Esophagus muscularis mucosa (tissue), 4 donors: Measurements from ENCODE around the gene SERF2. TPM values are rescaled to one million over a fixed set of nuclear protein-coding genes. Genes with fewer than 3 reads are reported as not detected.
"Not testable (repeated sequence)": the region's sequence is repeated elsewhere in the genome, so short reads cannot be mapped to it uniquely, and the experiment has no call there.

Experiments used
- DNase-seq: peaks from one replicate; pipeline ENCODE4 v3.0.0-alpha.2; 2017; ENCODE audit errors: extremely low spot score
- H3K27ac ChIP-seq, 4 donors: fragments of 200-600 bp; sonication (generic); replicated peaks in 1 of 4; 1 replicate in 3 of 4; 2 replicates in 1 of 4; pipeline ENCODE4 v1.5.1; 2016 to 2019; ENCODE audit warnings: mild to moderate bottlenecking in 1 of 4
- H3K27me3 ChIP-seq, 4 donors: fragments of 200-600 bp; sonication (generic); one replicate each; pipeline versions ENCODE4 v1.5.1 to v1.6.0; 2016 to 2019
- H3K36me3 ChIP-seq, 4 donors: fragments of 200-600 bp; sonication (generic); one replicate each; pipeline ENCODE4 v1.5.1; 2016 to 2019
- H3K4me1 ChIP-seq, 4 donors: fragments of 200-600 bp; sonication (generic); one replicate each; pipeline ENCODE4 v1.5.1; 2016 to 2019
- H3K4me3 ChIP-seq, 4 donors: fragments of 200-600 bp; sonication (generic); 1 replicate in 2 of 4; 2 replicates in 2 of 4; pipeline ENCODE4 v1.5.1; 2016 to 2019; ENCODE audit warnings: mild to moderate bottlenecking in 4 of 4, moderate library complexity in 1 of 4
- H3K9me3 ChIP-seq, 4 donors: fragments of 200-600 bp; sonication (generic); 1 replicate in 3 of 4; 2 replicates in 1 of 4; pipeline ENCODE4 v1.5.1; 2016 to 2019
- EP300 ChIP-seq: sonication (generic); formaldehyde crosslinking; IDR thresholded peaks from one replicate; pipeline ENCODE4 v1.6.1; 2017; ENCODE audit warnings: antibody characterized with exemption
- POLR2A ChIP-seq: fragments of 450-650 bp; IDR thresholded peaks from one replicate; pipeline ENCODE4 v1.6.1; 2017; ENCODE audit warnings: antibody characterized with exemption, moderate library complexity, mild to moderate bottlenecking, low read depth
- POLR2AphosphoS5 ChIP-seq, 2 donors: sonication (generic); formaldehyde crosslinking; IDR thresholded peaks; one replicate each; pipeline ENCODE4 v1.6.1; 2017; ENCODE audit warnings: antibody characterized with exemption in 2 of 2
- WGBS: methylation state at CpG from one replicate; pipeline ENCODE4 v1.1.5; 2018; 5-methylcytosine and 5-hydroxymethylcytosine counted together
- intact Hi-C: fragments of 100-400 bp; cut with DNase I; formaldehyde crosslinking; loops from one replicate; pipeline ENCODE4 v1.15.1; 2023
- total RNA-seq, 4 donors: library from RNA; depleted of rRNA; stranded (reverse); fragments of >200 nt; gene quantifications; one replicate each; pipeline versions ENCODE4 v1.1.0 to v1.2.1, GENCODE V29; 2016
- TF ChIP-seq, protein P1 (sequence below), 3 experiments: fragments of 200-600 bp in 2 of 3; fragments of 450-650 bp in 1 of 3; sonication (generic) in 2 of 3; IDR thresholded peaks; one replicate each; pipeline ENCODE4 v1.5.1; 2017 to 2019; ENCODE audit warnings: antibody characterized with exemption in 3 of 3, mild to moderate bottlenecking in 2 of 3, moderate library complexity in 1 of 3

SERF2 gene
- total RNA-seq, 4 donors from 2014 or later = 625 to 874 (median 721) TPM

DNA sequence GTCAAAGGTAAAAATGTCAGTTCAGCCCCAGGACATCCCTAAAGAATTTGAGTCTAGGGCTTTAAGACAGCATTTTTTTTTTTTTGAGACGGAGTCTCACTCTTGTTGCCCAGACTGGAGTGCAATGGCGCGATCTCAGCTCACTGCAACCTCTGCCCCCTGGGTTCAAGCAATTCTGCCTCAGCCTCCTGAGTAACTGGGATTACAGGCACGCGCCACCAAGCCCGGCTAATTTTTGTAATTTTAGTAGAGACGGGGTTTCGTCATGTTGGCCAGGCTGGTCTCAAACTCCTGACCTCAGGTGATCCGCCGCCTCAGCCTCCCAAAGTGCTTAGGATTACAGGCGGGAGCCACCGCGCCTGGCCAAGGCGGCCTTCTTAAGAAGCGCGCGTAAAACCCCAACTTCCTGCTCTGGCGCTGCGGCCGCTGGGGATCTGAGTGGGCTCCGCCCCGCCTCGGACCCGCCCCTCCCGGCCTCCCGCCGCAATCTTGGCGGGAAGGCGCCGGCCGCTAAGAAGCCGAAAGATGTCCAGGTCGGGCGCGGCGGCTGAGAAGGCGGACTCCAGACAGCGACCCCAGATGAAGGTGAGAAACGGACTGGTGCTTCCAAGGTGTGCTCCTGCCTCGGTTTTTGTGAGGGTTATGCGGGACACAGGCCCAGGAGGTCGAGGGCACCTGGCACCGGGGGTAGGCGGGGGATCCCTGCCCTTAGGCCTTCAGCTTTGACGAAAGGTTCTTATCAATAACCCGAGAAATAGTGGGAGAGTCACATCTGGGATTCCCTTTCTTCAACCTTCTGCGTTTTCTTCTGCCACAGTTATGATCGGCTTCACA, 34.6 kb downstream of the SERF2 start, which contains the start of gene WDR76:
Gene WDR76, plus strand, starts transcription at position 495 of the 834 bp plus-strand sequence. Its CDS starts 31 bp downstream, at position 526.
- TF ChIP-seq POLR2AphosphoS5 (IDR thresholded peaks at IDR 0.05) (peak; percentile 54 to 74), POLR2A (no peak)
- no peak for DNase-seq
- Histone ChIP-seq H3K27ac (peak within 1 kb of the TSS; percentile 82 to 84 (median 83)), H3K27me3 (no peaks in the 10 kb centered on the region), H3K4me3 (peak within 1 kb of the TSS; percentile 51 to 66 (median 62)), H3K4me1 (peaks cover 27 to 57% (median 51%) of the 10 kb centered on the region in 4 donors), H3K36me3 (no peaks in the 10 kb centered on the region), H3K9me3 (no peaks in the 10 kb centered on the region)
- WGBS = 18% methylated on average over 14 of the region's 48 CpGs
- intact Hi-C loops = no loop called here

DNA sequence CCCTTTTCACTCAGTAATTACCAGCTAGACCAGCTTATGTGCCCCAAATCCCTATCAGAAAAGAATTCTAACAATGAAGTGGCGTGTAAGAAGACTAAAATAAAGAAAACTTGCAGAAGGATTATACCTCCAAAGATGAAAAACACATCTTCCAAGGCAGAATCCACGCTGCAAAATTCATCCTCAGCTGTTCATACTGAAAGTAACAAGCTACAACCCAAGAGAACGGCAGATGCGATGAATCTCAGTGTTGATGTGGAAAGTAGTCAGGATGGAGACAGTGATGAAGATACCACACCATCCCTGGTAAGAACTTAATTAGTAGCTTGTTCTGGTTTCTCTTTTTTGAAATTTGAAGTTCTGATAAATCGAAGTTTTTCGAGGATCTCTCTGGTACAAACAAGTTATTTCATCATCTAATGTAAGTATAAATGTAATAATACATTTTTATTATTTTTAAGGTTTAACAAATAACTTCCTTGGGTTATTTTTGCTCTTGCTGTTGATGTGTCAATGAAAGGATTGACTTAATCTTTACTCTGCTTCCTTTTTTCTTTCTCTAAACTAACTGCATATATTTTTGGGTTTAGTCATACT, 36.0 kb downstream of the SERF2 start:
- 48% methylated on average over 6 of the region's 6 CpGs for whole genome bisulfite sequencing
- H3K9me3 ChIP-seq = no peaks in the 10 kb centered on the region
- no peaks in the 10 kb centered on the region for H3K27me3 ChIP-seq
- intact Hi-C loops = no loop called here
- peaks cover 0 to 3% (median 0%) of the 10 kb centered on the region in 4 donors for H3K36me3 ChIP-seq
- TF ChIP-seq, protein P1, sequence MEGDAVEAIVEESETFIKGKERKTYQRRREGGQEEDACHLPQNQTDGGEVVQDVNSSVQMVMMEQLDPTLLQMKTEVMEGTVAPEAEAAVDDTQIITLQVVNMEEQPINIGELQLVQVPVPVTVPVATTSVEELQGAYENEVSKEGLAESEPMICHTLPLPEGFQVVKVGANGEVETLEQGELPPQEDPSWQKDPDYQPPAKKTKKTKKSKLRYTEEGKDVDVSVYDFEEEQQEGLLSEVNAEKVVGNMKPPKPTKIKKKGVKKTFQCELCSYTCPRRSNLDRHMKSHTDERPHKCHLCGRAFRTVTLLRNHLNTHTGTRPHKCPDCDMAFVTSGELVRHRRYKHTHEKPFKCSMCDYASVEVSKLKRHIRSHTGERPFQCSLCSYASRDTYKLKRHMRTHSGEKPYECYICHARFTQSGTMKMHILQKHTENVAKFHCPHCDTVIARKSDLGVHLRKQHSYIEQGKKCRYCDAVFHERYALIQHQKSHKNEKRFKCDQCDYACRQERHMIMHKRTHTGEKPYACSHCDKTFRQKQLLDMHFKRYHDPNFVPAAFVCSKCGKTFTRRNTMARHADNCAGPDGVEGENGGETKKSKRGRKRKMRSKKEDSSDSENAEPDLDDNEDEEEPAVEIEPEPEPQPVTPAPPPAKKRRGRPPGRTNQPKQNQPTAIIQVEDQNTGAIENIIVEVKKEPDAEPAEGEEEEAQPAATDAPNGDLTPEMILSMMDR (IDR thresholded peaks at IDR 0.05) = no peak
- TF ChIP-seq POLR2A = no peak
- peak overlapping the region; percentile 82 to 84 (median 83) for H3K27ac ChIP-seq
- peaks cover 19 to 42% (median 36%) of the 10 kb centered on the region in 4 donors for H3K4me1 ChIP-seq
- DNase-seq = no peak
- no peak overlapping the region for H3K4me3 ChIP-seq

DNA sequence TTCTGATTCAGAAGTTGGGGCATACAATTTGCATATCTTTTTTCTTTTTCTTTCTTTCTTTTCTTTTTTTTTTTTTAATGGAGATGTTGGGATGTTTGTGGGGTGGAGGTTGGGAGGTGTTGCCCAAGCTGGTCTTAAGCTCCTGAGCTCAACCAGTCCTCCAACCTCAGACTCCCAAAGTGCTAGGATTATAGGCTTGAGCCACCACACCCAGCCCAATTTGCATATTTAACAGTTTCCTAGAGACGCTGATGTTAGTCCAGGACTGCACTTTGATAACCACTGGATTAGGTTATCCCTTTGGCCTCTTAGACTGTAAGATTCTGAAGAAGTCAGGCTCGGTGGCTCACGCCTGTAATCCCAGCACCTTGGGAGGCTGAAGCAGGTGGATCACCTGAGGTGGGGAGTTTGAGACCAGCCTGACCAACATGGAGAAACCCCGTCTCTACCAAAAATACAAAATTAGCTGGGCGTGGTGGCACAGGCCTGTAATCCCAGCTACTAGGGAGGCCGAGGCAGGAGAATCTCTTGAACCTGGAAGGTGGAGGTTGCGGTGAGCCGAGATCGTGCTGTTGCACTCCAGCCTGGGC, 37.9 kb downstream of the SERF2 start:
- DNase-seq, H3K9me3 ChIP-seq, intact Hi-C loops, H3K36me3 ChIP-seq, H3K27me3 ChIP-seq, H3K4me3 ChIP-seq, H3K27ac ChIP-seq: not testable (repeated sequence)
- WGBS = 96% methylated on average over 9 of the region's 9 CpGs
- H3K4me1 ChIP-seq = peaks cover 10 to 31% (median 24%) of the 10 kb centered on the region in 4 donors

DNA sequence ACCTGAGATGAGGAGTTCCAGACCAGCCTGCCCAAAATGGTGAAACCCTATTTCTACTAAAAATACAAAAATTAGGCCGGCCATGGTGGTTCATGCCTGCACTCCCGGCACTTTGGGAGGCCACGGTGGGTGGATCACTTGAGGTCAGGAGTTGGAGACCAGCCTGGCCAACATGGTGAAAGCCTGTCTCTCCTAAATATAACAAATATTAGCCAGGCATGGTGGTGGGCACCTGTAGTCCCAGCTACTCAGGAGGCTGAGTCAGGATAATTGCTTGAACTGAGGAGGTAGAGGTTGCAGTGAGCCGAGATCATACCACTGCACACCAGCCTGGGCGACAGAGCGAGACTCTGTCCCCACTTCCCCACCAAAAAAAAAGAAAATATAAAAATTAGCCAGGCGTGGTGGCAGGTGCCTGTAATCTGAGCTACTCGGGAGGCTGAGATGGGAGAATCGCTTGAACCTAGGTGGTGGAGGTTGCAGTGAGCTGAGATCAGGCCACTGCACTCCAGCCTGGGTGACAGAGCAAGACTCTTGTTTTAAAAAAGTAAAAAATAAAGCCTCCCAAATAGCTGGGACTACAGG, 38.7 kb downstream of the SERF2 start:
- 97% methylated on average over 9 of the region's 9 CpGs for WGBS

DNA sequence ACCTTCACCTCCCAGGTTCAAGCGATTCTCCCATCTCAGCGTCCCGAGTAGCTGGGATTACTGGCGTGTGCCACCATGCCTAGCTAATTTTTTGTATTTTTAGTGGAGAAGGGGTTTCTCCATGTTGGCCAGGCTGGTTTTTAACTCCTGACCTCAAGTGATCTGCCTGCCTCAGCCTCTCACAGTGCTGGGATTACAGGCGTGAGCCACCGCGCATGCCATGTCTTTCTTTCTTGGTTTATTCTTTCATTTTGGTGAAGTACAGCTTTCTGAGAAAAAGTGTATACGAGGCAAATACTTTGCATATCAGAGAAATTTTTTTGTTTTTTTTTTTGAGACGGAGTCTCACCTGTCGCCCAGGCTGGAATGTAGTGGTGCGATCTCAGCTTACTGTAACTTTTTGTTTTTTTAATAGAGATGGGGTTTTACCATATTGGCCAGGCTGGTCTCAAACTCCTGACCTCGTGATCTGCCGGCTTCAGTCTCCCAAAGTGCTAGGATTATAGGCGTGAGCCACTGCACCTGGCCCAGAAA, 39.5 kb downstream of the SERF2 start:
- Histone ChIP-seq H3K36me3 (peaks cover 4 to 20% (median 14%) of the 10 kb centered on the region in 4 donors), H3K4me1 (peaks cover 4 to 18% (median 16%) of the 10 kb centered on the region in 4 donors)
- H3K9me3 ChIP-seq, H3K4me3 ChIP-seq, intact Hi-C loops, H3K27ac ChIP-seq, DNase-seq, H3K27me3 ChIP-seq: not testable (repeated sequence)
- WGBS = 94% methylated on average over 14 of the region's 14 CpGs

More for the DNA sequence above, 38.7 kb downstream of the SERF2 start:
- DNase-seq, H3K4me3 ChIP-seq, intact Hi-C loops, H3K27me3 ChIP-seq, H3K9me3 ChIP-seq, H3K27ac ChIP-seq: not testable (repeated sequence)
- peaks cover 2 to 15% (median 8%) of the 10 kb centered on the region in 4 donors for H3K36me3 ChIP-seq
- peaks cover 10 to 26% (median 22%) of the 10 kb centered on the region in 4 donors for H3K4me1 ChIP-seq

DNA sequence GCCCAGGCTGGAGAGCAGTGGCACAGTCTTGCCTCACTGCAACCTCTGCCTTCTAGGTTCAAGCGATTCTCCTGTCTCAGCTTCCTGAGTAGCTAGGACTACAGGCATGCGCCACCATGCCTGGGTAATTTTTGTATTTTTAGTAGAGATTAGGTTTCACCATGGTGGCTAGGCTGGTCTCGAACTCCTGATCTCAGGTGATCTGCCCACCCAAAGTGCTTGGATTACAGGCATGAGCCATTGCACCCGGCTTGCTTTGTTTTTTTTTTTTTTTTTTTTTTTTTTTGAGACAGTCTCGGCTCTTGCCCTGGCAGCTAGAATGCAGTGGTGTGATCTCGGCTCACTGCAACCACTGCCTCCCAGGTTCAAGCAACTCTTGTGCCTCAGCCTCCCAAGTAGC, 40.4 kb downstream of the SERF2 start:
- DNase-seq, H3K4me3 ChIP-seq, intact Hi-C loops, H3K27ac ChIP-seq, H3K27me3 ChIP-seq, H3K9me3 ChIP-seq: not testable (repeated sequence)
- peaks cover 2 to 11% (median 10%) of the 10 kb centered on the region in 4 donors for H3K4me1 ChIP-seq
- WGBS = 94% methylated on average over 6 of the region's 6 CpGs
- peaks cover 4 to 26% (median 16%) of the 10 kb centered on the region in 4 donors for H3K36me3 ChIP-seq

DNA sequence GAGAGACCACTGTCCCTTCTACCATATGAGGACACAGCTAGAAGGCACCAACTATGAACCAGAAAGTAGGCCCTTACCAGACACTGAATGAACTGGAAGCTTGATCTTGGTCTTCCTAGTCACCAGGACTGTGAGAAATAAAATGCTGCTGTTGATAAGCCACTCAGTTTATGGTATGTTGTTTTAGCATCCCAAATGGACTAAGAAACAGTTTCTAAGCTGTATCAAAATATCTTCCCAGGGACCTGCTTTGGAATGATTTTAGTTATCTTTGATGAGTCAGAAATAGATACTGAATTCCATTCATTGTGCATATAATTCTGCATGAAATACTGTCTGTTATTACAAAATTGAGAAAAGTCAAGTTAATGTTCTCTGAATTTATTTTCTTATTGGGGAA, 53.3 kb downstream of the SERF2 start:
- Histone ChIP-seq H3K27me3 (no peaks in the 10 kb centered on the region), H3K4me3 (no peak overlapping the region), H3K4me1 (no peaks in the 10 kb centered on the region), H3K36me3 (peaks cover 22 to 74% (median 29%) of the 10 kb centered on the region in 4 donors), H3K27ac (no peak overlapping the region), H3K9me3 (no peaks in the 10 kb centered on the region)
- TF ChIP-seq EP300 (no peak), POLR2AphosphoS5 (IDR thresholded peaks at IDR 0.05) (no peak), POLR2A (no peak)
- TF ChIP-seq, protein P1 (IDR thresholded peaks at IDR 0.05) = no peak
- intact Hi-C loops = no loop called here
- DNase-seq = no peak
